Measurements from ENCODE around the gene KRTAP16-1.
"Not testable (repeated sequence)": the region's sequence is repeated elsewhere in the genome, so short reads cannot be mapped to it uniquely, and the experiment has no call there.

The KRTAP16-1 gene

DNA sequence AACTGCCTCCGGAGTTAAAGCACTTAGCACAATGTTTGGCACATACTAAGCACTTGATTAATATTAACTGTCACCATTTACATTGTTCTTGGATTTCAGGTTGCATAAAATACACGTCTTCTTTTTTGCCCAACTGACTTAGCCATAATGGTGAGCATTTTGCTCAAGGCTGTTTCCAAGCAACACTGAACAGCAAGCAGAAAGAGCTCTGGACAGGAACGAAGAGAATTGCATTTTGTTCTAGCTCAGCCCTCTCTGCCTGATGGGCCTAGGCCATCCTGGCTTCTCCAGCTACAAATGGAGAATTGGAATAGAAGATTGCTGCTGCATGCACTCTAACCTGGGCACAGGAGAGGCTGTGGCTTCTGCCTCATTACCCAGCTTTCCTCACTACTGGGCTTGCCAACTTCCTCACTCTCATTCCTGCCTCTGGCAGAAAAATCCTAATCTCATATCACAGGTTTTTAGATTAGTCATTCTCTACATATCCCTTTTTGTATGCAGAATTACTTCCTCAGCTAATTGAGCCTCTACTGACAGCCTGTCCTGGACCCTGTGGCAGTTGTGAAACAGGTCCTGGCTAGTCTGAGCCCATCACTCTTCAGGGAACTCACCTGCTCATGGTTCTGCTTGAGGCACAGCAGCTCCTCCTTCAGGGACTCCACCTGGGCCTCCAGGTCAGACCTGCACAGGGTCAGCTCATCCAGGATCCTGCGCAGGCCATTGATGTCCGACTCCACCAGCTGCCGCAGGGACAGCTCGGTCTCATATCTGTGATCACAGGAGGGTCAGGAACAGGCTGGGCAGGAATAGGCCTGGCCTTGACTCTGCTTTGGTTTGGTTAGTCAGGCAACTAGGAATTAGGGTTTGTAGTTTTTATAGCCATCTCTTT lies 39.0 kb upstream of the KRTAP16-1 start:
- no peak overlapping the region for H3K4me2 ChIP-seq (ENCODE audit: low read length)
- no peak overlapping the region for H2AFZ ChIP-seq (ENCODE audit: low read depth, low read length)
- H4K20me1 ChIP-seq (ENCODE audit: insufficient read depth, low read length): no peaks in the 10 kb centered on the region
- no peak overlapping the region for H3K9ac ChIP-seq (ENCODE audit: low read length)
- H3K4me3 ChIP-seq (ENCODE audit: low read length): no peak overlapping the region
- no peaks in the 10 kb centered on the region for H3K9me3 ChIP-seq (ENCODE audit: insufficient read depth, low read length)
- H3K4me1 ChIP-seq (ENCODE audit: low read length): no peaks in the 10 kb centered on the region
- no peaks in the 10 kb centered on the region for H3K79me2 ChIP-seq (ENCODE audit: low read length)
- no peaks in the 10 kb centered on the region for H3K27me3 ChIP-seq (ENCODE audit: low read depth, low read length)
- H3K27ac ChIP-seq (ENCODE audit: low read length): no peak overlapping the region
- no peaks in the 10 kb centered on the region for H3K36me3 ChIP-seq (replicated peaks; ENCODE audit: low read depth, low read length)
- TF ChIP-seq, protein P1, sequence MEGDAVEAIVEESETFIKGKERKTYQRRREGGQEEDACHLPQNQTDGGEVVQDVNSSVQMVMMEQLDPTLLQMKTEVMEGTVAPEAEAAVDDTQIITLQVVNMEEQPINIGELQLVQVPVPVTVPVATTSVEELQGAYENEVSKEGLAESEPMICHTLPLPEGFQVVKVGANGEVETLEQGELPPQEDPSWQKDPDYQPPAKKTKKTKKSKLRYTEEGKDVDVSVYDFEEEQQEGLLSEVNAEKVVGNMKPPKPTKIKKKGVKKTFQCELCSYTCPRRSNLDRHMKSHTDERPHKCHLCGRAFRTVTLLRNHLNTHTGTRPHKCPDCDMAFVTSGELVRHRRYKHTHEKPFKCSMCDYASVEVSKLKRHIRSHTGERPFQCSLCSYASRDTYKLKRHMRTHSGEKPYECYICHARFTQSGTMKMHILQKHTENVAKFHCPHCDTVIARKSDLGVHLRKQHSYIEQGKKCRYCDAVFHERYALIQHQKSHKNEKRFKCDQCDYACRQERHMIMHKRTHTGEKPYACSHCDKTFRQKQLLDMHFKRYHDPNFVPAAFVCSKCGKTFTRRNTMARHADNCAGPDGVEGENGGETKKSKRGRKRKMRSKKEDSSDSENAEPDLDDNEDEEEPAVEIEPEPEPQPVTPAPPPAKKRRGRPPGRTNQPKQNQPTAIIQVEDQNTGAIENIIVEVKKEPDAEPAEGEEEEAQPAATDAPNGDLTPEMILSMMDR (IDR thresholded peaks at IDR 0.05; ENCODE audit: low read depth, low read length): no peak
- TF ChIP-seq EZH2phosphoT487 (IDR thresholded peaks at IDR 0.05; ENCODE audit: low read depth): no peak

DNA sequence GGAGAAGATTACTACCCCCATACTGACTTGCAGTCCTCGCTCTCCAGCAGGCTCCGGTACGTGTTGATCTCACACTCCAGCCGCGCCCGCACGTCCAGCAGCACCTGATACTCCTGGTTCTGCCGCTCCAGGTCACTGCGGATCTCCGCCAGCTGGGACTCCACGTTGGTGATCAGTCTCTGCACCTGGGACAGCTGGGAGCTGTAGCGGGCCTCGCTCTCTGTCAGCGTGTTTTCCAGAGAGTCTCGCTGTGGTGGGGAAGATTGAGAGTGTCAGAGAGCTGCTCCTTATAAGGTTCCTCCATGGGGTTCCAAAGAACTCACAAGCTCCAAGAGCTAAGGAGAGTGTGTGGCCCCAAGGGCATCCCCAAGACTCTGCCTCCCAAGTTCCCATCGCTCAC lies 37.3 kb upstream of the KRTAP16-1 start:
- H3K27ac ChIP-seq (ENCODE audit: low read length); H2AFZ ChIP-seq (ENCODE audit: low read depth, low read length); H3K79me2 ChIP-seq (ENCODE audit: low read length); H3K4me2 ChIP-seq (ENCODE audit: low read length); H3K27me3 ChIP-seq (ENCODE audit: low read depth, low read length); H3K4me3 ChIP-seq (ENCODE audit: low read length); H4K20me1 ChIP-seq (ENCODE audit: insufficient read depth, low read length); H3K36me3 ChIP-seq (replicated peaks; ENCODE audit: low read depth, low read length); H3K9me3 ChIP-seq (ENCODE audit: insufficient read depth, low read length); H3K4me1 ChIP-seq (ENCODE audit: low read length); H3K9ac ChIP-seq (ENCODE audit: low read length): not testable (repeated sequence)

DNA sequence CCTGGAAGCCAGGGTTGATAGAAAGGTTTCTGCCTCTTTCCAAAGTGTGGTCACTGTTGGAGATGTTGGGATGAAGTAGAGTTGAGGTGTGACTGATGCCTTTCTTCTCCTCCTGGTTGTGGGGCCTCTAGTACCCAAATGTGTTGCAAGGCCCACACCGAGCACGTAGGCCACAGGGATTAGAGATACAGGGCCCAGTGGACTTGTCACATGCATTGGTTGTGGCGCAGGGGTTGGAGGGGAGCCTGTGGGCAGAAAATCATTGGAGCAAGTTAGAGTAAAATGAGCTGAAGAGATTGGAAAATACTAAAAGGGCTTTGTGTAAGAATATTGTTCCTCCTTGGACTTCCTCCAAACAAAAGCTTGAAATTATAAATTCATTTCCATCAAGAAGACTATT lies 36.9 kb upstream of the KRTAP16-1 start:
- no peak overlapping the region for H2AFZ ChIP-seq (ENCODE audit: low read depth, low read length)
- TF ChIP-seq EZH2phosphoT487 (IDR thresholded peaks at IDR 0.05; ENCODE audit: low read depth): no peak
- TF ChIP-seq, protein P1 (IDR thresholded peaks at IDR 0.05; ENCODE audit: low read depth, low read length): no peak
- H3K27me3 ChIP-seq (ENCODE audit: low read depth, low read length): no peaks in the 10 kb centered on the region

DNA sequence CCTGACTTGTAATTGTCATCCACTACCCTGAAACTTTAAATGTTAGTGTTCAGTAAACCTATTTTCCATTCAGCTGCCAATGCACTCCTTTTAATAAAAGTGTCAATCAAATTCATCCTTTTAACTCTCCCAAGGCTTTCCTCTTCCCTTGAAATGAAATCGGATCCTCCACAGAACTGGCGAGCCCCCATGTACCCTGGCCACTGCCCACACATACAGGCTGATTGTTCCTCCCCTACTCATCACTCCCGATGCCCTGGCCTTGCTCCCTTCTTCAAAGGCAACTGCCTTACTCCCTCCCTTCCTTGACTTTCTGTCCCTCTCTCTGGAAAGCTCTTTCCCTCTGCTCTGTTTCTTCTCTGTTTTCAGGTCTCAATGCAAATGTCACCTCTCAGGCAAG lies 33.9 kb upstream of the KRTAP16-1 start:
- Histone ChIP-seq H3K27me3 (ENCODE audit: low read depth, low read length) (no peaks in the 10 kb centered on the region), H3K4me1 (ENCODE audit: low read length) (peaks cover 31% of the 10 kb centered on the region), H3K79me2 (ENCODE audit: low read length) (no peaks in the 10 kb centered on the region), H3K27ac (ENCODE audit: low read length) (no peak overlapping the region), H3K4me2 (ENCODE audit: low read length) (no peak overlapping the region), H3K9me3 (ENCODE audit: insufficient read depth, low read length) (peaks cover 4% of the 10 kb centered on the region), H3K9ac (ENCODE audit: low read length) (no peak overlapping the region), H3K36me3 (replicated peaks; ENCODE audit: low read depth, low read length) (no peaks in the 10 kb centered on the region), H3K4me3 (ENCODE audit: low read length) (no peak overlapping the region), H2AFZ (ENCODE audit: low read depth, low read length) (no peak overlapping the region), H4K20me1 (ENCODE audit: insufficient read depth, low read length) (no peaks in the 10 kb centered on the region)
- TF ChIP-seq, protein P1 (IDR thresholded peaks at IDR 0.05; ENCODE audit: low read depth, low read length): no peak
- TF ChIP-seq EZH2phosphoT487 (IDR thresholded peaks at IDR 0.05; ENCODE audit: low read depth): no peak

More for the DNA sequence above, 36.9 kb upstream of the KRTAP16-1 start:
- Histone ChIP-seq H3K4me1 (ENCODE audit: low read length) (peaks cover 3% of the 10 kb centered on the region), H3K27ac (ENCODE audit: low read length) (no peak overlapping the region), H3K79me2 (ENCODE audit: low read length) (no peaks in the 10 kb centered on the region), H3K4me3 (ENCODE audit: low read length) (no peak overlapping the region), H3K9me3 (ENCODE audit: insufficient read depth, low read length) (peaks cover 4% of the 10 kb centered on the region), H3K9ac (ENCODE audit: low read length) (no peak overlapping the region), H4K20me1 (ENCODE audit: insufficient read depth, low read length) (no peaks in the 10 kb centered on the region), H3K4me2 (ENCODE audit: low read length) (no peak overlapping the region), H3K36me3 (replicated peaks; ENCODE audit: low read depth, low read length) (no peaks in the 10 kb centered on the region)
